Measurements from ENCODE around the gene CLEC20A. TPM values are rescaled to one million over a fixed set of nuclear protein-coding genes. Genes with fewer than 3 reads are reported as not detected.

Gene CLEC20A
- total and polyA plus RNA-seq, 2 of the 8 experiments (the other 6 are each of a cell fraction or from before 2014, with no cell fraction given) = not detected

DNA sequence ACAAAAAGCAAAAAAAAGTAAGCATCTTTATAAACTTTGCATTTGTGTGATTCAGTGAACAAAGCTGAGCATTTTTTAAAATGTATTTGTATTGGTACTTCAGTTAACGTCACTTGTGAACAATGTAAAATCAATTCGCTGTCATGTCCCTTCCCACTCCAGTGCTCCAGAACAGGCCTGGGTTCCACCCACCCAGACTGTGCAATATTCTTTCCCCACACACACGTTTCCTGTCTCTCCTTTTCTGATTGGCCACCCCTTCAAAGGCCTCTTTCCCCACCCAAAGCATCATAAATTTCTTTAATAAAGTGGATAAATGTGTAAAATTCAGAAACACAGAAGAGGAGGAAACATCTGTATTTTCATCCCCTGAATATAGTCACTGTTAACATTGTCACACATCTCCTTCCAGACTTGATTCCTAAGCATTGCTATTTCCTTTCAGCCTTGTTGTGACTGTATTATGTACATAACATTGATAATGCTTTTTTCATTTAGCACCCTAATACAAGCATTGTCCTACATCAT, 12.0 kb downstream of the CLEC20A start (continued):
- TF ChIP-seq, protein P1, sequence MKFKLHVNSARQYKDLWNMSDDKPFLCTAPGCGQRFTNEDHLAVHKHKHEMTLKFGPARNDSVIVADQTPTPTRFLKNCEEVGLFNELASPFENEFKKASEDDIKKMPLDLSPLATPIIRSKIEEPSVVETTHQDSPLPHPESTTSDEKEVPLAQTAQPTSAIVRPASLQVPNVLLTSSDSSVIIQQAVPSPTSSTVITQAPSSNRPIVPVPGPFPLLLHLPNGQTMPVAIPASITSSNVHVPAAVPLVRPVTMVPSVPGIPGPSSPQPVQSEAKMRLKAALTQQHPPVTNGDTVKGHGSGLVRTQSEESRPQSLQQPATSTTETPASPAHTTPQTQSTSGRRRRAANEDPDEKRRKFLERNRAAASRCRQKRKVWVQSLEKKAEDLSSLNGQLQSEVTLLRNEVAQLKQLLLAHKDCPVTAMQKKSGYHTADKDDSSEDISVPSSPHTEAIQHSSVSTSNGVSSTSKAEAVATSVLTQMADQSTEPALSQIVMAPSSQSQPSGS (IDR thresholded peaks at IDR 0.05; ENCODE audit: low read length) = no peak

Data from H1 (cell line).